GM23248 (cell line): ENCODE measurements around the gene TPCN2.

ENCODE experiments used
- EZH2 ChIP-seq: fragments of 200-600 bp; sonication (generic); IDR thresholded peaks from 2 replicates; pipeline ENCODE4 v1.6.1; 2018; ENCODE audit warnings: antibody characterized with exemption, mild to moderate bottlenecking; ENCODE audit not compliant: insufficient read depth, poor library complexity, severe bottlenecking
- EZH2phosphoT487 ChIP-seq: fragments of 200-600 bp; sonication (generic); IDR thresholded peaks from 2 replicates; pipeline ENCODE4 v1.6.1; 2018; ENCODE audit warnings: antibody characterized with exemption, moderate library complexity, mild to moderate bottlenecking, low read depth; ENCODE audit not compliant: insufficient read depth

- TF ChIP-seq EZH2 (no peak), EZH2phosphoT487 (no peak)
Observed at GRCh38 chr11:69040051-69040450, 8.7 kb upstream of the TPCN2 start.
